GM12892 (cell line): ENCODE data around the gene SLCO3A1.

Source experiments
- POLR2A ChIP-seq: IDR thresholded peaks from 2 replicates; pipeline ENCODE4 v1.6.1; 2011; ENCODE audit warnings: low read depth, low read length, control low read depth
- POLR2AphosphoS5 ChIP-seq: IDR thresholded peaks from 2 replicates; pipeline ENCODE4 v1.6.1; 2011; ENCODE audit warnings: low read depth, low read length, control low read depth
- TAF1 ChIP-seq: IDR thresholded peaks from 2 replicates; pipeline ENCODE4 v1.6.1; 2011; ENCODE audit warnings: low read depth, mild to moderate bottlenecking, control low read depth, low read length, borderline replicate concordance

GRCh38 chr15:92097474-92098178, 244.1 kb downstream of the SLCO3A1 start:
- no peak for TF ChIP-seq POLR2A
- TF ChIP-seq POLR2AphosphoS5, result no peak
- no peak for TF ChIP-seq TAF1
